Measurements from ENCODE around the gene AMBRA1. TPM values are rescaled to one million over a fixed set of nuclear protein-coding genes. Genes with fewer than 3 reads are reported as not detected.

The AMBRA1 gene
- total and polyA plus RNA-seq, 2 of the 8 experiments (the other 6 are each of a cell fraction or from before 2014, with no cell fraction given) = 14.2 to 37.4 TPM

DNA sequence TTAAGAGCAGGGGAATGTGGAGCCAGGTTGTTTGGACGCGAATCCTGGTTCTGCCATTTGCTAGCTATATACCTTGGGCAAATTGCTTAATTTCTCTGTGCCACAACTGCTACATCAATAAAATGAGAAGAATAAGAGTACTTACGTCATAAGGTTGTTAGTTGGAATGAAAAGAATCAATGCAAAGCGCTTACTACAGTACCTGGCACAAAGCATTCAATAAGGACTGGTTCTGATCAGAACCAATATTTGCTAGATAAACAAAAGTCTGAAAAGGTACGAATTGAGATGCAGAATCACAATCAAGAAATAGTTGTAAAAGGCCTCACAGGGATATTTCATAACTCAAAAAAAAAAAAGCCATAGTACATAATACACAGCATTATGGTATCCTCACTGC lies 11.2 kb downstream of the AMBRA1 start (continued):
- TF ChIP-seq, protein P1, sequence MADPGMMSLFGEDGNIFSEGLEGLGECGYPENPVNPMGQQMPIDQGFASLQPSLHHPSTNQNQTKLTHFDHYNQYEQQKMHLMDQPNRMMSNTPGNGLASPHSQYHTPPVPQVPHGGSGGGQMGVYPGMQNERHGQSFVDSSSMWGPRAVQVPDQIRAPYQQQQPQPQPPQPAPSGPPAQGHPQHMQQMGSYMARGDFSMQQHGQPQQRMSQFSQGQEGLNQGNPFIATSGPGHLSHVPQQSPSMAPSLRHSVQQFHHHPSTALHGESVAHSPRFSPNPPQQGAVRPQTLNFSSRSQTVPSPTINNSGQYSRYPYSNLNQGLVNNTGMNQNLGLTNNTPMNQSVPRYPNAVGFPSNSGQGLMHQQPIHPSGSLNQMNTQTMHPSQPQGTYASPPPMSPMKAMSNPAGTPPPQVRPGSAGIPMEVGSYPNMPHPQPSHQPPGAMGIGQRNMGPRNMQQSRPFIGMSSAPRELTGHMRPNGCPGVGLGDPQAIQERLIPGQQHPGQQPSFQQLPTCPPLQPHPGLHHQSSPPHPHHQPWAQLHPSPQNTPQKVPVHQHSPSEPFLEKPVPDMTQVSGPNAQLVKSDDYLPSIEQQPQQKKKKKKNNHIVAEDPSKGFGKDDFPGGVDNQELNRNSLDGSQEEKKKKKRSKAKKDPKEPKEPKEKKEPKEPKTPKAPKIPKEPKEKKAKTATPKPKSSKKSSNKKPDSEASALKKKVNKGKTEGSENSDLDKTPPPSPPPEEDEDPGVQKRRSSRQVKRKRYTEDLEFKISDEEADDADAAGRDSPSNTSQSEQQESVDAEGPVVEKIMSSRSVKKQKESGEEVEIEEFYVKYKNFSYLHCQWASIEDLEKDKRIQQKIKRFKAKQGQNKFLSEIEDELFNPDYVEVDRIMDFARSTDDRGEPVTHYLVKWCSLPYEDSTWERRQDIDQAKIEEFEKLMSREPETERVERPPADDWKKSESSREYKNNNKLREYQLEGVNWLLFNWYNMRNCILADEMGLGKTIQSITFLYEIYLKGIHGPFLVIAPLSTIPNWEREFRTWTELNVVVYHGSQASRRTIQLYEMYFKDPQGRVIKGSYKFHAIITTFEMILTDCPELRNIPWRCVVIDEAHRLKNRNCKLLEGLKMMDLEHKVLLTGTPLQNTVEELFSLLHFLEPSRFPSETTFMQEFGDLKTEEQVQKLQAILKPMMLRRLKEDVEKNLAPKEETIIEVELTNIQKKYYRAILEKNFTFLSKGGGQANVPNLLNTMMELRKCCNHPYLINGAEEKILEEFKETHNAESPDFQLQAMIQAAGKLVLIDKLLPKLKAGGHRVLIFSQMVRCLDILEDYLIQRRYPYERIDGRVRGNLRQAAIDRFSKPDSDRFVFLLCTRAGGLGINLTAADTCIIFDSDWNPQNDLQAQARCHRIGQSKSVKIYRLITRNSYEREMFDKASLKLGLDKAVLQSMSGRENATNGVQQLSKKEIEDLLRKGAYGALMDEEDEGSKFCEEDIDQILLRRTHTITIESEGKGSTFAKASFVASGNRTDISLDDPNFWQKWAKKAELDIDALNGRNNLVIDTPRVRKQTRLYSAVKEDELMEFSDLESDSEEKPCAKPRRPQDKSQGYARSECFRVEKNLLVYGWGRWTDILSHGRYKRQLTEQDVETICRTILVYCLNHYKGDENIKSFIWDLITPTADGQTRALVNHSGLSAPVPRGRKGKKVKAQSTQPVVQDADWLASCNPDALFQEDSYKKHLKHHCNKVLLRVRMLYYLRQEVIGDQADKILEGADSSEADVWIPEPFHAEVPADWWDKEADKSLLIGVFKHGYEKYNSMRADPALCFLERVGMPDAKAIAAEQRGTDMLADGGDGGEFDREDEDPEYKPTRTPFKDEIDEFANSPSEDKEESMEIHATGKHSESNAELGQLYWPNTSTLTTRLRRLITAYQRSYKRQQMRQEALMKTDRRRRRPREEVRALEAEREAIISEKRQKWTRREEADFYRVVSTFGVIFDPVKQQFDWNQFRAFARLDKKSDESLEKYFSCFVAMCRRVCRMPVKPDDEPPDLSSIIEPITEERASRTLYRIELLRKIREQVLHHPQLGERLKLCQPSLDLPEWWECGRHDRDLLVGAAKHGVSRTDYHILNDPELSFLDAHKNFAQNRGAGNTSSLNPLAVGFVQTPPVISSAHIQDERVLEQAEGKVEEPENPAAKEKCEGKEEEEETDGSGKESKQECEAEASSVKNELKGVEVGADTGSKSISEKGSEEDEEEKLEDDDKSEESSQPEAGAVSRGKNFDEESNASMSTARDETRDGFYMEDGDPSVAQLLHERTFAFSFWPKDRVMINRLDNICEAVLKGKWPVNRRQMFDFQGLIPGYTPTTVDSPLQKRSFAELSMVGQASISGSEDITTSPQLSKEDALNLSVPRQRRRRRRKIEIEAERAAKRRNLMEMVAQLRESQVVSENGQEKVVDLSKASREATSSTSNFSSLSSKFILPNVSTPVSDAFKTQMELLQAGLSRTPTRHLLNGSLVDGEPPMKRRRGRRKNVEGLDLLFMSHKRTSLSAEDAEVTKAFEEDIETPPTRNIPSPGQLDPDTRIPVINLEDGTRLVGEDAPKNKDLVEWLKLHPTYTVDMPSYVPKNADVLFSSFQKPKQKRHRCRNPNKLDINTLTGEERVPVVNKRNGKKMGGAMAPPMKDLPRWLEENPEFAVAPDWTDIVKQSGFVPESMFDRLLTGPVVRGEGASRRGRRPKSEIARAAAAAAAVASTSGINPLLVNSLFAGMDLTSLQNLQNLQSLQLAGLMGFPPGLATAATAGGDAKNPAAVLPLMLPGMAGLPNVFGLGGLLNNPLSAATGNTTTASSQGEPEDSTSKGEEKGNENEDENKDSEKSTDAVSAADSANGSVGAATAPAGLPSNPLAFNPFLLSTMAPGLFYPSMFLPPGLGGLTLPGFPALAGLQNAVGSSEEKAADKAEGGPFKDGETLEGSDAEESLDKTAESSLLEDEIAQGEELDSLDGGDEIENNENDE (IDR thresholded peaks at IDR 0.05; ENCODE audit: insufficient replicate concordance, low read length) = no peak
- no peak for TF ChIP-seq GTF2F1 (IDR thresholded peaks at IDR 0.05; ENCODE audit: borderline replicate concordance, low read depth, low read length)
- TF ChIP-seq EGR1 (IDR thresholded peaks at IDR 0.05; ENCODE audit: borderline replicate concordance, low read depth, low read length) = no peak
- no peak for TF ChIP-seq CEBPB (IDR thresholded peaks at IDR 0.05; ENCODE audit: low read depth, low read length)
- no peak for TF ChIP-seq RBBP5 (IDR thresholded peaks at IDR 0.05; ENCODE audit: borderline replicate concordance, low read depth, low read length)
- TF ChIP-seq HDAC6 (IDR thresholded peaks at IDR 0.05; ENCODE audit: low read depth, low read length) = no peak
- TF ChIP-seq MAFK (IDR thresholded peaks at IDR 0.05; ENCODE audit: low read depth, low read length) = no peak

Data from H1 (cell line).